Measurements from ENCODE around the gene TNIP1.

Gene TNIP1

GRCh38 chr5:151081431-151082281 is 822 bp upstream of the TNIP1 start:
- DNase-seq: no peak

- peak in 1 of 2 donors; percentile 60 for DNase-seq
Measured at GRCh38 chr5:151079838-151080612, 809 bp downstream of the TNIP1 start.

- peak; percentile 62 to 70 for DNase-seq
Measured at GRCh38 chr5:151078490-151079262, 2.2 kb downstream of the TNIP1 start.

GRCh38 chr5:151077967-151078366 is 2.9 kb downstream of the TNIP1 start:
- DNase-seq: no peak

GRCh38 chr5:151077419-151077818 is 3.4 kb downstream of the TNIP1 start:
- DNase-seq: no peak

- DNase-seq: no peak
Measured at GRCh38 chr5:151076616-151077015, 4.2 kb downstream of the TNIP1 start.

GRCh38 chr5:151075698-151076331 is 5.0 kb downstream of the TNIP1 start:
- no peak for DNase-seq

GRCh38 chr5:151074557-151074956 is 6.3 kb downstream of the TNIP1 start:
- DNase-seq: no peak

GRCh38 chr5:151073280-151073679 is 7.6 kb downstream of the TNIP1 start:
- no peak for DNase-seq

GRCh38 chr5:151072630-151073025 is 8.2 kb downstream of the TNIP1 start:
- DNase-seq: no peak

GRCh38 chr5:151071848-151072629 is 8.8 kb downstream of the TNIP1 start:
- no peak for DNase-seq

- DNase-seq: no peak
Measured at GRCh38 chr5:151071021-151071420, 9.8 kb downstream of the TNIP1 start.

GRCh38 chr5:151070449-151070848 is 10.4 kb downstream of the TNIP1 start:
- DNase-seq: no peak

GRCh38 chr5:151068433-151069197 is 12.2 kb downstream of the TNIP1 start:
- DNase-seq: peak in 1 of 2 donors; percentile 36

- DNase-seq: no peak
Measured at GRCh38 chr5:151067632-151068432, 13.0 kb downstream of the TNIP1 start.

- no peak for DNase-seq
Measured at GRCh38 chr5:151066920-151067319, 13.9 kb downstream of the TNIP1 start.

GRCh38 chr5:151065609-151066008 is 15.2 kb downstream of the TNIP1 start:
- no peak for DNase-seq

GRCh38 chr5:151064916-151065499 is 15.8 kb downstream of the TNIP1 start:
- DNase-seq: no peak

- DNase-seq: no peak
Measured at GRCh38 chr5:151063142-151063989, 17.5 kb downstream of the TNIP1 start.
